A549 (cell line): ENCODE measurements around the gene ANKAR.

Source experiments
- BHLHE40 ChIP-seq: IDR thresholded peaks from 2 replicates; pipeline ENCODE4 v1.6.1; 2012; ENCODE audit warnings: low read depth, low read length, inconsistent platforms
- CTCF ChIP-seq: fragments of >200 bp; sonication (Bioruptor Twin); formaldehyde crosslinking; IDR thresholded peaks from 3 replicates; pipeline ENCODE4 v1.5.1; 2016
- FOSL2 ChIP-seq, 2 experiments: fragments of 450-650 bp in 1 of 2; fragments of >200 bp in 1 of 2; sonication (Bioruptor Twin) in 1 of 2; formaldehyde crosslinking; IDR thresholded peaks; 2 replicates each; pipeline versions ENCODE4 v1.5.0 to v1.6.1; 2016 to 2020; ENCODE audit warnings: mild to moderate bottlenecking in 1 of 2, moderate library complexity in 1 of 2
- KDM5A ChIP-seq: fragments of 200-600 bp; sonication (generic); IDR thresholded peaks from 2 replicates; pipeline ENCODE4 v1.6.1; 2016; ENCODE audit warnings: antibody characterized with exemption, mild to moderate bottlenecking
- MAX ChIP-seq: IDR thresholded peaks from 2 replicates; pipeline ENCODE4 v1.6.1; 2012
- POLR2A ChIP-seq: IDR thresholded peaks from 2 replicates; pipeline ENCODE4 v1.6.1; 2012; ENCODE audit warnings: mild to moderate bottlenecking, low read length
- RAD21 ChIP-seq, 2 experiments: fragments of >200 bp in 1 of 2; sonication (Bioruptor Twin) in 1 of 2; formaldehyde crosslinking in 1 of 2; IDR thresholded peaks in 1 of 2; conservative IDR thresholded peaks in 1 of 2; 2 replicates in 1 of 2; 3 replicates in 1 of 2; pipeline ENCODE4 v1.6.1; 2012 to 2018; ENCODE audit warnings: inconsistent platforms in 1 of 2

GRCh38 chr2:189638301-189639006 is 36.0 kb upstream of the ANKAR start:
- no peak for TF ChIP-seq BHLHE40
- no peak for TF ChIP-seq CTCF
- TF ChIP-seq MAX: no peak
- TF ChIP-seq FOSL2 (IDR thresholded peaks at IDR 0.05): no peak
- no peak for TF ChIP-seq FOSL2 (CRISPR knock-in tag; IDR thresholded peaks at IDR 0.05)
- no peak for TF ChIP-seq POLR2A
- no peak for TF ChIP-seq KDM5A
- no peak for TF ChIP-seq RAD21 (conservative IDR thresholded peaks at IDR 0.05 in 1 of 2, IDR thresholded peaks at IDR 0.05 in 1 of 2)
